HG03045 (cell line): ENCODE measurements around the gene TRAF1.

ENCODE experiments used
- ATAC-seq: cut with Tn5 transposase; IDR thresholded peaks from one replicate; pipeline ENCODE4 v1.9.1; 2021; ENCODE audit warnings: mild to moderate bottlenecking, moderate library complexity; ENCODE audit not compliant: unreplicated experiment

The TRAF1 gene

GRCh38 chr9:120891245-120891883 is 35.2 kb downstream of the TRAF1 start:
- ATAC-seq = no peak

GRCh38 chr9:120890320-120891244 is 36.0 kb downstream of the TRAF1 start:
- ATAC-seq = no peak

- ATAC-seq = no peak
Observed at GRCh38 chr9:120889606-120890271, 36.9 kb downstream of the TRAF1 start.

GRCh38 chr9:120888626-120889025 is 38.0 kb downstream of the TRAF1 start:
- ATAC-seq = no peak

- ATAC-seq = no peak
Observed at GRCh38 chr9:120886490-120886967, 40.1 kb downstream of the TRAF1 start.

GRCh38 chr9:120885958-120886357 is 40.6 kb downstream of the TRAF1 start:
- no peak for ATAC-seq

- no peak for ATAC-seq
Observed at GRCh38 chr9:120885457-120885856, 41.1 kb downstream of the TRAF1 start.

- ATAC-seq = no peak
Observed at GRCh38 chr9:120883608-120883996, 43.0 kb downstream of the TRAF1 start.

- ATAC-seq = no peak
Observed at GRCh38 chr9:120882935-120883607, 43.5 kb downstream of the TRAF1 start.

GRCh38 chr9:120879446-120879845 is 47.1 kb downstream of the TRAF1 start:
- no peak for ATAC-seq

GRCh38 chr9:120878188-120879130 is 48.1 kb downstream of the TRAF1 start:
- no peak for ATAC-seq

- peak; percentile 42 for ATAC-seq
Observed at GRCh38 chr9:120877276-120878034, 49.1 kb downstream of the TRAF1 start.

- peak; percentile 21 for ATAC-seq
Observed at GRCh38 chr9:120876842-120877240, 49.8 kb downstream of the TRAF1 start, which contains the start of gene PHF19. TSS of gene PHF19 (minus strand) at chr9:120877188. CDS start at chr9:120874741, 2,447 bp downstream.

GRCh38 chr9:120875954-120876841 is 50.4 kb downstream of the TRAF1 start:
- peak; percentile 59 for ATAC-seq

- no peak for ATAC-seq
Observed at GRCh38 chr9:120875643-120875953, 51.0 kb downstream of the TRAF1 start.

GRCh38 chr9:120875195-120875565 is 51.4 kb downstream of the TRAF1 start:
- no peak for ATAC-seq

GRCh38 chr9:120874226-120875194 is 52.1 kb downstream of the TRAF1 start:
- no peak for ATAC-seq
